Skeletal muscle tissue (tissue), 5 donors: Measurements from ENCODE around the gene C1QB. TPM values are rescaled to one million over a fixed set of nuclear protein-coding genes. Genes with fewer than 3 reads are reported as not detected.
A peak's percentile ranks its signal among the peaks of the same experiment; 100 is the strongest.
"Not testable (repeated sequence)": the region's sequence is repeated elsewhere in the genome, so short reads cannot be mapped to it uniquely, and the experiment has no call there.

Source experiments
- H3K27ac ChIP-seq: one replicate; pipeline ENCODE4 v1.7.0; 2013; ENCODE audit warnings: mild to moderate bottlenecking, low read depth, low read length, inconsistent platforms
- H3K27me3 ChIP-seq, 3 donors: one replicate each; pipeline ENCODE4 v1.7.0; 2013; ENCODE audit warnings: low read length in 3 of 3; ENCODE audit not compliant: control insufficient read depth in 3 of 3, insufficient read depth in 3 of 3
- H3K36me3 ChIP-seq, 3 donors: one replicate each; pipeline ENCODE4 v1.7.0; 2013; ENCODE audit warnings: low read length in 3 of 3; ENCODE audit not compliant: control insufficient read depth in 3 of 3, insufficient read depth in 3 of 3
- H3K4me1 ChIP-seq, 3 donors: one replicate each; pipeline ENCODE4 v1.7.0; 2013; ENCODE audit warnings: low read length in 3 of 3, mild to moderate bottlenecking in 3 of 3; ENCODE audit not compliant: control insufficient read depth in 3 of 3, insufficient read depth in 3 of 3
- H3K4me3 ChIP-seq, 3 donors: one replicate each; pipeline ENCODE4 v1.7.0; 2013; ENCODE audit warnings: low read length in 3 of 3
- H3K9ac ChIP-seq, 3 donors: one replicate each; pipeline ENCODE4 v1.7.0; 2013; ENCODE audit warnings: low read length in 3 of 3, mild to moderate bottlenecking in 3 of 3, moderate library complexity in 2 of 3, low read depth in 1 of 3
- H3K9me3 ChIP-seq, 3 donors: one replicate each; pipeline ENCODE4 v1.7.0; 2013; ENCODE audit warnings: low read length in 3 of 3; ENCODE audit not compliant: control insufficient read depth in 3 of 3
- small RNA-seq: library from RNA; depleted of rRNA; stranded (forward); fragments of <200 nt; gene quantifications from one replicate; pipeline ENCODE3, GENCODE V24; 2014
- total RNA-seq: library from RNA; depleted of rRNA; stranded (reverse); fragments of >200 nt; gene quantifications from one replicate; pipeline ENCODE4 v1.2.3, GENCODE V29; 2014
- donor health status: Osteomylitis.

Gene C1QB
- total RNA-seq, 1 donor from 2014 or later, result 18.3 TPM

- H3K4me1 ChIP-seq, result peaks cover 0 to 2% (median 0%) of the 10 kb centered on the region in 3 donors
- no peak overlapping the region for H3K9ac ChIP-seq
- no peak overlapping the region for H3K27ac ChIP-seq
- no peaks in the 10 kb centered on the region for H3K9me3 ChIP-seq
- no peaks in the 10 kb centered on the region for H3K36me3 ChIP-seq
- H3K27me3 ChIP-seq, result peaks cover 6 to 11% (median 11%) of the 10 kb centered on the region in 3 donors
- no peak overlapping the region for H3K4me3 ChIP-seq
These were observed 52.5 kb downstream of the C1QB start for GRCh38 chr1:22705586-22705985.

GRCh38 chr1:22706100-22706499 lies 53.1 kb downstream of the C1QB start:
- H3K27ac ChIP-seq, H3K4me1 ChIP-seq, H3K36me3 ChIP-seq, H3K9me3 ChIP-seq, H3K9ac ChIP-seq, H3K4me3 ChIP-seq: not testable (repeated sequence)
- peaks cover 6 to 11% (median 11%) of the 10 kb centered on the region in 3 donors for H3K27me3 ChIP-seq

- Histone ChIP-seq H3K4me1 (peaks cover 4 to 7% (median 5%) of the 10 kb centered on the region in 3 donors), H3K36me3 (no peaks in the 10 kb centered on the region), H3K9ac (no peak overlapping the region), H3K4me3 (no peak overlapping the region), H3K9me3 (no peaks in the 10 kb centered on the region), H3K27ac (no peak overlapping the region), H3K27me3 (peaks cover 27 to 36% (median 32%) of the 10 kb centered on the region in 3 donors)
These were observed 55.7 kb downstream of the C1QB start for GRCh38 chr1:22708777-22709176.

GRCh38 chr1:22709227-22709626 lies 56.2 kb downstream of the C1QB start:
- Histone ChIP-seq H3K9ac (no peak overlapping the region), H3K36me3 (no peaks in the 10 kb centered on the region), H3K27me3 (peaks cover 32 to 38% (median 36%) of the 10 kb centered on the region in 3 donors), H3K27ac (no peak overlapping the region), H3K4me1 (peaks cover 4 to 7% (median 5%) of the 10 kb centered on the region in 3 donors), H3K4me3 (no peak overlapping the region), H3K9me3 (no peaks in the 10 kb centered on the region)

GRCh38 chr1:22709891-22710700 lies 57.1 kb downstream of the C1QB start:
- Histone ChIP-seq H3K4me1 (peaks cover 4 to 7% (median 5%) of the 10 kb centered on the region in 3 donors), H3K27ac (no peak overlapping the region), H3K9ac (no peak overlapping the region), H3K36me3 (no peaks in the 10 kb centered on the region), H3K27me3 (peaks cover 41 to 46% (median 43%) of the 10 kb centered on the region in 3 donors), H3K4me3 (no peak overlapping the region), H3K9me3 (no peaks in the 10 kb centered on the region)

GRCh38 chr1:22710701-22711049 lies 57.6 kb downstream of the C1QB start, which contains the start of gene EPHB2:
EPHB2 (plus strand) TSS chr1:22710839; CDS start chr1:22710983, 144 bp downstream.
- Histone ChIP-seq H3K27me3 (peaks cover 41 to 46% (median 43%) of the 10 kb centered on the region in 3 donors), H3K9me3 (no peaks in the 10 kb centered on the region), H3K4me3 (peak within 1 kb of the TSS in 2 of 3 donors; percentile 11 to 41), H3K27ac (no peak within 1 kb of the TSS), H3K4me1 (peaks cover 4 to 7% (median 5%) of the 10 kb centered on the region in 3 donors), H3K9ac (peak within 1 kb of the TSS in 1 of 3 donors; percentile 33), H3K36me3 (no peaks in the 10 kb centered on the region)

- no peak overlapping the region for H3K4me3 ChIP-seq
- H3K36me3 ChIP-seq, result no peaks in the 10 kb centered on the region
- H3K27ac ChIP-seq, result no peak overlapping the region
- H3K4me1 ChIP-seq, result peaks cover 4 to 7% (median 5%) of the 10 kb centered on the region in 3 donors
- no peak overlapping the region for H3K9ac ChIP-seq
- H3K9me3 ChIP-seq, result no peaks in the 10 kb centered on the region
- peaks cover 41 to 46% (median 43%) of the 10 kb centered on the region in 3 donors for H3K27me3 ChIP-seq
These were observed 58.0 kb downstream of the C1QB start for GRCh38 chr1:22711071-22711470.

Small RNA genes within 50 kb of the gene (small RNA-seq; reads per million reads assigned to genes)
- gene MIR6127, result not detected

Other genes starting within 250 kb of the C1QB start
- 9.4 TPM for gene ZBTB40, start 201.4 kb upstream of the C1QB start, total RNA-seq
- not detected for gene EPHA8, start 89.7 kb upstream of the C1QB start, total RNA-seq
- 50.6 TPM for gene C1QA, start 16.6 kb upstream of the C1QB start, total RNA-seq
- gene C1QC, start 9.6 kb upstream of the C1QB start, total RNA-seq, result 30.3 TPM
- gene EPHB2, start 57.6 kb downstream of the C1QB start, total RNA-seq, result 13.0 TPM